ENCODE measurements around the gene C11orf21. TPM values are rescaled to one million over a fixed set of nuclear protein-coding genes. Genes with fewer than 3 reads are reported as not detected.

Gene C11orf21
- polyA plus RNA-seq, 1 of the 3 experiments (the other 2 are of a cell fraction): 0.03 TPM

- TF ChIP-seq RXRA (IDR thresholded peaks at IDR 0.05; ENCODE audit: borderline replicate concordance, low read depth) (no peak), RCOR1 (IDR thresholded peaks at IDR 0.05; ENCODE audit: low read length) (no peak)
Observed at GRCh38 chr11:2276280-2277007, 25.3 kb downstream of the C11orf21 start (continued).

GRCh38 chr11:2275334-2276279 is 26.1 kb downstream of the C11orf21 start:
- Histone ChIP-seq H3K9ac (no peak overlapping the region), H3K9me2 (no peaks in the 10 kb centered on the region), H3K27ac (ENCODE audit: low read depth in 2 of 2, low read length in 1 of 2) (no peak overlapping the region), H3K4me2 (no peak overlapping the region), H3K4me1 (ENCODE audit: control insufficient read depth in 1 of 2, insufficient read depth in 2 of 2, low read depth in 1 of 2, low read length in 1 of 2) (no peaks in the 10 kb centered on the region), H2AFZ (ENCODE audit: low read depth) (no peak overlapping the region), H3K27me3 (ENCODE audit: insufficient read depth) (peaks cover 20% of the 10 kb centered on the region), H3K9me3 (no peaks in the 10 kb centered on the region), H3K36me3 (replicated peaks in 1 of 2; ENCODE audit: control insufficient read depth in 1 of 2, insufficient read depth in 2 of 2, low read length in 1 of 2) (no peaks in the 10 kb centered on the region), H3K79me2 (ENCODE audit: insufficient read depth) (no peaks in the 10 kb centered on the region), H4K20me1 (ENCODE audit: insufficient read depth) (no peaks in the 10 kb centered on the region), H3F3A (replicated peaks; ENCODE audit: insufficient read depth) (no peaks in the 10 kb centered on the region), H3K4me3 (ENCODE audit: low read depth in 2 of 2, low read length in 1 of 2) (no peak overlapping the region)
- WGBS (ENCODE audit: low lambda C conversion rate): 59% methylated on average over 24 of the region's 30 CpGs
- ChIA-PET CTCF (interaction anchor here (2.3 kb wide), 1 partner anchor 29 kb away, joined by 5 read pairs; no protein-coding TSS in a partner anchor), POLR2A (no interaction called here)
- DNase-seq: no peak
- TF ChIP-seq FOSL2 (IDR thresholded peaks at IDR 0.05; ENCODE audit: borderline replicate concordance, low read depth) (no peak), FOXM1 (IDR thresholded peaks at IDR 0.05; ENCODE audit: low read depth) (no peak), REST (IDR thresholded peaks at IDR 0.05; ENCODE audit: low read depth, low read length) (no peak), TAF1 (IDR thresholded peaks at IDR 0.05; ENCODE audit: borderline replicate concordance, low read depth, low read length) (no peak), GATA2 (CRISPR knock-in tag; IDR thresholded peaks at IDR 0.05) (no peak), CHD2 (IDR thresholded peaks at IDR 0.05; ENCODE audit: low read length, partially characterized antibody) (no peak), ZBTB33 (IDR thresholded peaks at IDR 0.05; ENCODE audit: borderline replicate concordance, low read depth) (no peak), RAD21 (IDR thresholded peaks at IDR 0.05; ENCODE audit: low read length) (no peak), EP300 (IDR thresholded peaks at IDR 0.05; ENCODE audit: borderline replicate concordance in 1 of 2, low read depth in 1 of 2, low read length in 1 of 2) (no peak), SIN3A (IDR thresholded peaks at IDR 0.05; ENCODE audit: borderline replicate concordance, low read depth, low read length) (no peak), SMC3 (IDR thresholded peaks at IDR 0.05; ENCODE audit: low read depth, low read length) (no peak), CTCF (IDR thresholded peaks at IDR 0.05) (no peak), ELF1 (IDR thresholded peaks at IDR 0.05) (no peak), POLR2AphosphoS5 (IDR thresholded peaks at IDR 0.05; ENCODE audit: low read depth, low read length) (no peak), USF2 (IDR thresholded peaks at IDR 0.05; ENCODE audit: borderline replicate concordance, low read depth, low read length) (no peak), NRF1 (IDR thresholded peaks at IDR 0.05; ENCODE audit: low read depth, low read length) (no peak), RCOR1 (IDR thresholded peaks at IDR 0.05; ENCODE audit: low read length) (no peak), MXI1 (IDR thresholded peaks at IDR 0.05; ENCODE audit: low read depth, low read length) (no peak)
